Right atrium auricular region (tissue), 2 donors: Measurements from ENCODE around the gene ZNF445. TPM values are rescaled to one million over a fixed set of nuclear protein-coding genes. Genes with fewer than 3 reads are reported as not detected.
"Not testable (repeated sequence)": the region's sequence is repeated elsewhere in the genome, so short reads cannot be mapped to it uniquely, and the experiment has no call there.

Experiments
- DNase-seq: peaks from one replicate; pipeline ENCODE4 v3.0.0-alpha.2; 2019; ENCODE audit warnings: low spot score
- H3K27ac ChIP-seq, 2 donors: fragments of 200-600 bp; sonication (generic); 1 replicate in 1 of 2; 2 replicates in 1 of 2; pipeline ENCODE4 v1.5.1; 2016 to 2019
- H3K27me3 ChIP-seq, 2 donors: fragments of 200-600 bp; sonication (generic); one replicate each; pipeline versions ENCODE4 v1.5.1 to v1.6.0; 2017 to 2019
- H3K36me3 ChIP-seq: fragments of 200-600 bp; sonication (generic); one replicate; pipeline ENCODE4 v1.5.1; 2016
- H3K4me1 ChIP-seq, 2 donors: fragments of 200-600 bp; sonication (generic); one replicate each; pipeline versions ENCODE4 v1.5.1 to v1.6.0; 2017 to 2019
- H3K4me3 ChIP-seq, 2 donors: fragments of 200-600 bp; sonication (generic); 1 replicate in 1 of 2; 2 replicates in 1 of 2; pipeline ENCODE4 v1.5.1; 2017 to 2019; ENCODE audit warnings: mild to moderate bottlenecking in 1 of 2, moderate library complexity in 1 of 2
- H3K9me3 ChIP-seq, 2 donors: fragments of 200-600 bp; sonication (generic); one replicate each; pipeline ENCODE4 v1.5.1; 2019
- CTCF ChIP-seq, 2 donors: fragments of 200-600 bp; sonication (generic); IDR thresholded peaks; one replicate each; pipeline ENCODE4 v1.5.1; 2019; ENCODE audit warnings: antibody characterized with exemption in 2 of 2
- total RNA-seq, 2 donors: library from RNA; depleted of rRNA; stranded (reverse); fragments of >200 nt; gene quantifications; one replicate each; pipeline ENCODE4 v1.1.0, GENCODE V29; 2016

The ZNF445 gene
- total RNA-seq, 2 donors from 2014 or later, result 5.1 to 5.9 TPM

GRCh38 chr3:44419116-44419922, 58.2 kb downstream of the ZNF445 start:
- no peaks in the 10 kb centered on the region for H3K9me3 ChIP-seq
- H3K27ac ChIP-seq, result no peak overlapping the region
- no peak for TF ChIP-seq CTCF (IDR thresholded peaks at IDR 0.05)
- no peaks in the 10 kb centered on the region for H3K27me3 ChIP-seq
- DNase-seq, result peak; percentile 51
- no peaks in the 10 kb centered on the region for H3K4me1 ChIP-seq
- H3K4me3 ChIP-seq, result no peak overlapping the region
- no peaks in the 10 kb centered on the region for H3K36me3 ChIP-seq

- no peak for DNase-seq
- no peak overlapping the region for H3K4me3 ChIP-seq
- no peaks in the 10 kb centered on the region for H3K9me3 ChIP-seq
Observed at GRCh38 chr3:44418549-44418948, 58.9 kb downstream of the ZNF445 start.

GRCh38 chr3:44418118-44418517, 59.4 kb downstream of the ZNF445 start:
- not testable (repeated sequence) for H3K27ac ChIP-seq

More at GRCh38 chr3:44418549-44418948, 58.9 kb downstream of the ZNF445 start:
- no peak overlapping the region for H3K27ac ChIP-seq
- H3K36me3 ChIP-seq, result no peaks in the 10 kb centered on the region
- no peaks in the 10 kb centered on the region for H3K27me3 ChIP-seq
- no peaks in the 10 kb centered on the region for H3K4me1 ChIP-seq
- peak in 1 of 2 donors; percentile 14 for TF ChIP-seq CTCF (IDR thresholded peaks at IDR 0.05)

GRCh38 chr3:44416031-44417030, 61.1 kb downstream of the ZNF445 start:
- H3K27ac ChIP-seq, result no peak overlapping the region
- no peaks in the 10 kb centered on the region for H3K27me3 ChIP-seq
- H3K36me3 ChIP-seq, result no peaks in the 10 kb centered on the region
- no peak overlapping the region for H3K4me3 ChIP-seq
- peak; percentile 51 for DNase-seq
- no peaks in the 10 kb centered on the region for H3K9me3 ChIP-seq
- no peak for TF ChIP-seq CTCF (IDR thresholded peaks at IDR 0.05)
- no peaks in the 10 kb centered on the region for H3K4me1 ChIP-seq

More at GRCh38 chr3:44418118-44418517, 59.4 kb downstream of the ZNF445 start:
- not testable (repeated sequence) for H3K9me3 ChIP-seq, H3K36me3 ChIP-seq, H3K4me3 ChIP-seq, H3K4me1 ChIP-seq, DNase-seq, H3K27me3 ChIP-seq

- H3K9me3 ChIP-seq, result no peaks in the 10 kb centered on the region
- no peak overlapping the region for H3K27ac ChIP-seq
- no peak overlapping the region for H3K4me3 ChIP-seq
- H3K36me3 ChIP-seq, result no peaks in the 10 kb centered on the region
- H3K4me1 ChIP-seq, result no peaks in the 10 kb centered on the region
- peak; percentile 49 for DNase-seq
- no peaks in the 10 kb centered on the region for H3K27me3 ChIP-seq
- no peak for TF ChIP-seq CTCF (IDR thresholded peaks at IDR 0.05)
Observed at GRCh38 chr3:44415421-44415820, 62.0 kb downstream of the ZNF445 start.
